NCI-H2196 (cell line): ENCODE data around the gene MEN1.
"Not testable (repeated sequence)": the region's sequence is repeated elsewhere in the genome, so short reads cannot be mapped to it uniquely, and the experiment has no call there.

Source experiments
- DNase-seq: peaks from one replicate; lab custom pipeline; 2025; ENCODE audit not compliant: unreplicated experiment; lab: John Stamatoyannopoulos, UW

MEN1 gene

DNA sequence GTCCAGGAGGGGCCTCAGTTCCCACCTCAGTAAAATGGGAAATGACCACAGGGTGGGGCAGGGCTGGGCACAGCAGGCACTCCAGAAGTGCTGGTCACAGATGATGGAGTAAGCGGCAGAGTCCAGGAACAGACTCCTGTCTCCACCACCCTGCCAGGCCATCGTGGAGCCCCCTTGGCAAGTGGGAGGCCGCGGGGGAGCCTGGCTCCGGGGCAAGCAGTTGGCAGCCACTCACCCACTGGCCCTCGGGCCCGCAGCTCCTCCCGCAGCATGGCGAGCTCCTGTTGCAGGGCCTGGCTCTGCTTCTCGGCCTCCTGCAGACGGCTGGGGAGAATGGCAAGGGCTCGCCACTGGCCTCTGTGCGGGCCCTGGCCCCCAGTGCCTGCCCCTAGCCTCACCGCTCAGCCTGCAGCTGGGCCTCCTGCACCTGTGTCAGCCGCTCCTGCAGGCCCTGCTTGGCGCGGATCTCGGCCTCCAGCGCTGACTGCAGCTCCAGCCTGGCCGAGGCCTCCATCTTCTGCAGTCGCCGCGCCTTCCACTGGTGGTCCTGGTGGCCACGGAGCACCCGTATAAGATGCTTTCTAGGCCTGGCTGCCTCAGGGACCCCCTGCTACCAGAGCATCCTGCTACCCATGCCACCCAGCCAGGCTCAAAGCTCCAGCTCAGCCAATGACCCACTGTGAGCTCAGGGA lies 23.8 kb upstream of the MEN1 start:
- DNase-seq, result no peak

DNA sequence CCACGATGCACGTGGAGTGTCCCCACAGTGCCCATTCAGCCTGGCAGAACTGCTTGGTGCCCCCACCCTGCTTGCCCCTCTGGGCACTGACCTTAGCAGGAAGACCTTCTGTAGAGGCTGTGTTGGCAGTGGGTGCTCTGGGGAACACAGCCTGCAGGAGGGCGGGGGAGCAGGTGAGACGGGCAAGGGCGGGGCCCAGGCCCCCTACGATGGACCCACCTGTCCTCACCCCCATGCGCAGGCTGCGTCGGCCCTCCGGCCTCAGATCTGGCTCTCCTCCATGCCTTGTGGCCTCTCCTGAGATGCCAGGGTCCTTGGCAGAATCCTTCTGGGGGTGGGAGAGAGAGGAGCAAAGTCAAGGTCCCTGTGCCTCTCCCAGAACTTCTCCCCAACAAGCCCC lies 23.2 kb upstream of the MEN1 start:
- no peak for DNase-seq

- DNase-seq, result no peak
Observed at GRCh38 chr11:64833198-64833502, 22.8 kb upstream of the MEN1 start.

DNA sequence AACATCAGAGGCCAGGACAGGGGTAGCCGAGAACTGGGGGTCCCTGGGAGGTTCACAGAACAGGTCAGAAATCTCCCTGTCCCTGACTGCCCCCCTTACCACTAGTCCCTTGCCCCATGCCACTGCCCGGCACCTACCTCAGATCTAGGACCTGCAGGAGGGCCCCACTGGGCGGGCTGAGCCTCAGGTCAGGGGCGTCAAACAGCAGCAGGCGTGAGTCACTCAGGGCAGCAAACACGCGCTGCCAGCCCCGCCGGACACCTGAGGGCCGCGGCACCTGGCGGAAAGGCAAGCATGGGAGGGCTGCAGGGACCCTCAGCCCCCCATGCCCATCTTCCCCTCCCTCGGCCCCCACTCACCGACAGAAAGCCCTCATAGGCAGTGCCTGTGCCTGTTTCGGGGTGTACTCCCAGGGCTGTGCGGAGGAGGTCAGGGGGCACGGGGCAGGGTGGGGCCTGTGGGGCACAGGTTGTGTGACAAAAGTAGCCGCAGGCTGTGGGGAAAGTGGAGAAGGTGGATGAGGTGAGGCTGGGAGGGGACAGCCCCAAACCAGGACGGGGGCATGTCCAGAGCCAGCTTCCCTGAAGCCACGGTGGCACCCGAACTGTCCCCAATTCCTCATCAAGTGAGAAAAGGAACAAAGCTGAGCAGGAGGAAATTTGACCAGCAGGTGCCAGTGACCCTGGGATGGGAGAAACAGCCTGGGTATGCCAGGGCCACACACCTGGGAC lies 22.3 kb upstream of the MEN1 start:
- DNase-seq, result no peak

DNA sequence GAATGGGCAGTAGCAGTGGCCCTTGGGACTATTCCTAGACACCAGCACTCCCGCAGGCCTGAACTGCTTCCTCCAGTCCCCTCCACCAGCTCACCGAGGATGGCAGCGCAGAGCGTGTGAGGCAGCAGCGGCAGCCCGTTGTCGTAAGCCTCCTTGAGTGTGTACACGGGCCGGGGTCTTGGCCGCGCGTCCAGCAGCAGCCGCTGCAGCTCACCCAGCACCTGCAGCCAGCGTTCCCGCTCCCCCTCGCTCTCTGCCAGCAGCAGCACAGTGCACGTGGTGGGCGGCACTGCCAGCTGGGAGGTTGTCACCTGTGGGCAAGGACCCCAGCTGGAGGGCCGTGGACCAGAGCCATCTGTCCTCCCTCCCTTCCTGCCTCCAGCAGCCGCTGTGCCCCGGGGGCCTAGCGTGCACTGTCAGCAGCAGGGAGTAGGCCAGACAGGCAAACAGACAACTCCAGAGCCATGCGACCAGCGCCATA lies 21.1 kb upstream of the MEN1 start:
- DNase-seq, result no peak

GRCh38 chr11:64829536-64830251 lies 19.3 kb upstream of the MEN1 start:
- DNase-seq, result no peak

GRCh38 chr11:64827451-64827839 lies 17.1 kb upstream of the MEN1 start:
- no peak for DNase-seq

- no peak for DNase-seq
Observed at GRCh38 chr11:64826578-64827450, 16.5 kb upstream of the MEN1 start.

GRCh38 chr11:64826062-64826461 lies 15.7 kb upstream of the MEN1 start:
- no peak for DNase-seq

GRCh38 chr11:64823568-64824119 lies 13.3 kb upstream of the MEN1 start:
- DNase-seq, result no peak

DNA sequence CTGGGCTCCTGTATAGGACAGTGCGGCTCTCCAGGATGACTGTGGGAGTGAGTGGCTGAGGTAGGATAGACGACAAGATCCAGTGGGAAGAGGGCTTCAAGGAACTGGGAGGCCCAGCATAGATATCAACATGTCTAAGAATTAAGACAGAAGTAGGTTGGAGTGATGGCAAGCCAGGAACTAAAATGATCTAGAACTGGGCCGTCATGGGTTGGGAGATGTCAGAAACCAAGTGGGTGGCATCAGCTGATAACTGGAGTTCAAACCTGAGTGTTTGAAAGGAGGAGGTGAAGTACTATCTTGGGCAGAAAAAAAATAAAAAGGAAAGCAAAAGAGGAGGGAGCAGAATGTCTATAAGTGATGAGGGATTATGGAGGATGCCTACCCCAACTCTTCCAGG lies 7.1 kb upstream of the MEN1 start:
- no peak for DNase-seq

DNA sequence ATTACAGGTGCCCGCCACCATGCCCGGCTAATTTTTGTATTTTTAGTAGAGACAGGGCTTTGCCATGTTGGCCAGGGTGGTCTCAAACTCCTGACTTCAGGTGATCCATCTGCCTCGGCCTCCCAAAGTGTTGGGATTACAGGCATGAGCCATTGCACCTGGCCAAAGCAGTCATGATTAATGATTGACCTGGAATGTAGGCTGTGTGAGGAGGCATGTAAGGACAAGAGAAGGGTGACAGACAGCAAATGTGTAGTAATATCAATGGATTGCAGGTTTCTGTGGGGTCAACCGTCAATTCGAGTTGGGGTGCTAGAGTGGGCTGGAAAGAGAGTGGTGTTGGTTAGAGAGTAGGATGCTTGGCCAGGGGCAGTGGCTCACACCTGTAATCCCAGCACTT lies 5.1 kb upstream of the MEN1 start:
- DNase-seq, result not testable (repeated sequence)

GRCh38 chr11:64814712-64815187 lies 4.4 kb upstream of the MEN1 start:
- no peak for DNase-seq

GRCh38 chr11:64813826-64814225 lies 3.5 kb upstream of the MEN1 start:
- no peak for DNase-seq

- DNase-seq, result peak; percentile 81
Observed at GRCh38 chr11:64810891-64811272, 531 bp upstream of the MEN1 start.

GRCh38 chr11:64809781-64810241 lies 540 bp downstream of the MEN1 start:
- DNase-seq, result peak; percentile 36

- no peak for DNase-seq
Observed at GRCh38 chr11:64805481-64805880, 4.9 kb downstream of the MEN1 start.

- DNase-seq, result no peak
Observed at GRCh38 chr11:64804346-64805210, 5.8 kb downstream of the MEN1 start.

DNA sequence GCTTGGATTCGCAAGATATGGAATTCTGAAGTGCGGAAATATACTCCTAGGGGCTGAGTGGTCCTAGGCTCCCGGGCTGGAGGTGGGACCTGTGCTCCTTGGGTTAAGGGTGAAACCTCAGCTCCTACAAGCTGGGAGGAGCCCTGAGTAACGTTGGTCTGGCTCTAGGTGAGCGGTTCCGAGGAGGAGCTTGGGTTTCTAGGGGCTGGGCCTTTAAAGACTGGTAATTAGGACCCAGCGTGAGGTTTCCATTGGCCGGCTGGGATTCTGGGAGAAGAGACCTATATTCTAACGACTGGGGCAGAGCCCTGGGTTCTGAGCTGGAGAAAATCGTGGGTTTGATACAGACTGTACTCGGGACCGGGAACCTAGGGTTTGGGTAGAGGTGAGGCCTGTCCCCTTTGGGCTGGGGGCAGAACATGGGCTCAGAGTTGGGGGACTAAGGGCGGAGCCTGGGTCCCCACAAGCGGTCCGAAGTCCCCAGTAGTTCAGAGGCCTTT lies 6.5 kb downstream of the MEN1 start:
- peak; percentile 59 for DNase-seq
